Right renal pelvis (tissue), 4 donors: ENCODE results near the gene RNF44. TPM values are rescaled to one million over a fixed set of nuclear protein-coding genes. Genes with fewer than 3 reads are reported as not detected.

Experiments
- DNase-seq, 4 donors: peaks; one replicate each; pipeline ENCODE4 v3.0.0-alpha.2; 2013; ENCODE audit warnings: low read depth in 4 of 4, low spot score in 3 of 4, missing footprints in 1 of 4
- polyA plus RNA-seq, 4 donors: library from polyadenylated mRNA; unstranded; fragments of 120-200 nt; gene quantifications; one replicate each; pipeline ENCODE4 v1.2.1, GENCODE V29; 2013; ENCODE audit not compliant: insufficient read length in 4 of 4

The RNF44 gene
- polyA plus RNA-seq: 10 to 100 TPM; 45.5 to 63.2 (median 51.8) TPM

DNA sequence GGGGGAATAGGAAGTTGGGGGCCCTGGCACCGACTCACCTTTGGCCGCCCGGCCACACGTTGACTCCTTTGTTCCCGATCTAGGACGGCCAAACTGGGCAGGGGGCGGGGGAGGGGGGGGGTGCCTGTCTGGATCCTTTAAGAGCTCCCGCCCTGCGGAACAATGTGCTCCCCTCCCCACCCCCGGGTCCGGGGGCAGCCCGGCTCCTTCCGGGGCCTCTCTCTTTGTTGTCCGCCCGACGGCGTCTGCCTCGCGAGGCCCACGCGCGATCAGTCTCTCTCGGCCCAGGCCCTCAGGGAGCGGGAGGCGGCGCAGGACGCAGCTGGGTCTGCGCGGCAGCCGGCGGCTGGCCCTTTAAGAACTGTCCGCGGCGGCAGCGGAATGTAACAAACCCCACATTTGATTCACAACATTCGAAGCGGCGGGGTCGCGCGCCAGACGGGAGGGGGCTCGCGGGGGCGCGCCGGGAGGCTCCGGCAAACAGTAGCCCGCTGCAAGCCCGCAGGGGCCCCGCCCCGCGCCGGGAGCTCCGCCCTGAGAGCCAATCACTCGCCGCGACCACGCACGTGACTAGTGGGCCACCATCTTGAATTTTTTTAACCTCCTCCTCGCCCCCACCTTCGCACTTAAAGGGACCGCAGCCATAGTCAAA is at the start of gene RNF44:
TSS of gene RNF44 (minus strand) at position 501 of the 652 bp plus-strand sequence. CDS start 4,930 bp downstream, outside the sequence.
- peak; percentile 93 to 96 (median 94) for DNase-seq

DNA sequence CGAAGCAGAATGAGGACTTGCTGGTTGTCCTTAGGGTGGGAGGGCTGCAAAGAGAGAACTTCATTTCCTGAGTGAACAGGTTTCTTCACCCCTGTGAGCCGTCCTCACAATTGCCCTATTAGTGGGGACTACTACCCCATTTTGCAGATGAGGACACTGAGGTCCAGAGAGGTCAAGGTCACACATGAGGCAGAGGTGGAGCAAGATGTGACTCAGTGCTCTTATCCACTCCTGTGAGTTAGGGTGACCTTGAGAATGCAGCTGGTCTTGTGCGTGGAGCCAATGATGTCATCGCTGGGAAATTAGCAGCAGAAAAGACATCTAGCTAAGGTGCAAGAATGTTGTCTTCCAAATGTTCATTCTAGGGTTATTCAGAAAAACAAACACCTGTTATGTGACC is 45.9 kb upstream of the RNF44 start:
- DNase-seq: no peak

DNA sequence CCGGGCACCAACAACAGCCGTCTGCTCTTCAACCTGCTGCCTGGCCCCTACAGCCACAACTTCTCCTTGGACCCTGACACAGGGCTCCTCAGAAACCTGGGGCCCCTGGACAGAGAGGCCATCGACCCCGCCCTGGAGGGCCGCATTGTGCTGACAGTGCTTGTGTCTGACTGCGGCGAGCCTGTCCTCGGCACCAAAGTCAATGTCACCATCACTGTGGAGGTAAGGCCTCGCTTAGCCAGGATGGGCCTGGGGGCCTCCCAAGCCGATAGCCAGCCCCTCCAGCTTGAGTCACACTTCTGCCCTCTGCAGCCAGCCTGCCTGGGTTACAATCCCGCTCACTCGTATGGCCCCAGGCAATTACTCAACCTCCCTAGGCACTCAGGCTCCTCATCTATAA is 44.2 kb upstream of the RNF44 start:
- DNase-seq: no peak

DNA sequence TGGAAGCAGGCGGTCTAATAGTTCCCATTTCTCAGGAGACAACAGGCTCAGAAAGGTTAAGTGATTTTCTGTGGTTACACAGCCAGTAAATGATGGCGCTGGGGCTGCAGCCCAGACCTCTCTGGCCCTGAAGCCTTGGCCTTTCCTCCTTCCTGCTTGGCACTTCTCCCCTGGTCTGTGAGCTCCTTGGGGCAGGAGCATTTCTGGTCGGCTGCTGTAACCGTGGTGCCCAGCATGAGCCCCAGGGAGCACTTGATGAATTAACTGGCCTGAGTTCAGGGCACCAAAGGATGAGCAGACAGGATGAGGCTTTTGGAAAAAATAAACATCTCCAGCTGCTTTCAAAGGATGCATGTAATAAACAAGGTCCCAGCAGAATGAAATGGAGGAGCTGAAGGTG is 42.1 kb upstream of the RNF44 start:
- DNase-seq: no peak

DNA sequence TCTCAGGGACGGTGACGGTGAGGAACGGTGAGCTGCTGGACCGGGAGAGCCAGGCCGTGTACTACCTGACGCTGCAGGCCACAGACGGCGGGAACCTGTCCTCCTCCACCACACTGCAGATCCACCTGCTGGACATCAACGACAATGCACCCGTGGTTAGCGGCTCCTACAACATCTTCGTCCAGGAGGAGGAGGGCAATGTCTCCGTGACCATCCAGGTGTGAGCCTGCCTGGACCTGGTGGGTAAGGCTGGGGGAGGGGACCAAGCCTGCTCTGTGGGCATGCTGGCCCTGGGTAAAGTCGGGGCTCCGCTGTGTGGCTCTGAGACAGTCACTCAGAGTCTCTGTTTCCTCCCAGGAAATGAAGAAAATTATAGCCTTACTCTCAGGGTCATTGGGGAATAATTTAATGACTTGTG is 41.2 kb upstream of the RNF44 start:
- DNase-seq: peak in 2 of 4 donors; percentile 43 to 46

DNA sequence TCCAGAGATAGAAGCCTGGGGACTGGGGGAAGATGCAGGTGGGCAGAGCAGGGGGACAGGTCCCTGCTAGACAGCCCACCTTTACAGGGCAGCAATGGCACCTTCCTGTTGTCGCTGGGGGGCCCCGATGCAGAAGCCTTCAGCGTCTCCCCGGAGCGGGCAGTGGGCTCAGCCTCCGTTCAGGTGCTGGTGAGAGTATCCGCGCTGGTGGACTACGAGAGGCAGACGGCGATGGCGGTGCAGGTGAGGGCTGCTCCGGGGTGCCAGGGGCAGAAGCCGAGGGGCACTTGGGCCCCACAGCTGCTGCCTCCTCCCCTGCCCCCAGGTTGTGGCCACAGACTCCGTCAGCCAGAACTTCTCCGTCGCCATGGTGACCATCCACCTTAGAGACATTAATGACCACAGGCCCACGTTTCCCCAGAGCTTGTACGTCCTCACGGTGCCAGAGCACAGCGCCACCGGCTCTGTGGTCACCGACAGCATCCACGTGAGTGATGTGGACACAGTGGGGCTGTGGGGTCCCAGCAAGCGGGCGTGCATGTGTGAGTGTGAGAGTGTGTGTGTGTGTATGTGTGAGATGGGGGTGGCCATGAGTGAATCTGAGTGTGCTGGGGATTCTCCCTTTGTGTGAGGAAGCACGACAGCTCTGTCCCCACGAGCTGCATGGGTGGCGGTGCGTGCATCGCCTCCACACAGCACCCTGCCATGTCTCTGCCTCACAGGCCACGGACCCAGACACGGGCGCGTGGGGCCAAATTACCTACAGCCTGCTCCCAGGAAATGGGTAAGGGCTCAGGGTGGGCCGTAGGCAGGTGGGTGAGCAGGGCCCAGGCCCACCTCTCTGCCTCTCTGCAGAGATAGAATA is 40.3 kb upstream of the RNF44 start:
- peak in 2 of 4 donors; percentile 12 to 26 for DNase-seq

DNA sequence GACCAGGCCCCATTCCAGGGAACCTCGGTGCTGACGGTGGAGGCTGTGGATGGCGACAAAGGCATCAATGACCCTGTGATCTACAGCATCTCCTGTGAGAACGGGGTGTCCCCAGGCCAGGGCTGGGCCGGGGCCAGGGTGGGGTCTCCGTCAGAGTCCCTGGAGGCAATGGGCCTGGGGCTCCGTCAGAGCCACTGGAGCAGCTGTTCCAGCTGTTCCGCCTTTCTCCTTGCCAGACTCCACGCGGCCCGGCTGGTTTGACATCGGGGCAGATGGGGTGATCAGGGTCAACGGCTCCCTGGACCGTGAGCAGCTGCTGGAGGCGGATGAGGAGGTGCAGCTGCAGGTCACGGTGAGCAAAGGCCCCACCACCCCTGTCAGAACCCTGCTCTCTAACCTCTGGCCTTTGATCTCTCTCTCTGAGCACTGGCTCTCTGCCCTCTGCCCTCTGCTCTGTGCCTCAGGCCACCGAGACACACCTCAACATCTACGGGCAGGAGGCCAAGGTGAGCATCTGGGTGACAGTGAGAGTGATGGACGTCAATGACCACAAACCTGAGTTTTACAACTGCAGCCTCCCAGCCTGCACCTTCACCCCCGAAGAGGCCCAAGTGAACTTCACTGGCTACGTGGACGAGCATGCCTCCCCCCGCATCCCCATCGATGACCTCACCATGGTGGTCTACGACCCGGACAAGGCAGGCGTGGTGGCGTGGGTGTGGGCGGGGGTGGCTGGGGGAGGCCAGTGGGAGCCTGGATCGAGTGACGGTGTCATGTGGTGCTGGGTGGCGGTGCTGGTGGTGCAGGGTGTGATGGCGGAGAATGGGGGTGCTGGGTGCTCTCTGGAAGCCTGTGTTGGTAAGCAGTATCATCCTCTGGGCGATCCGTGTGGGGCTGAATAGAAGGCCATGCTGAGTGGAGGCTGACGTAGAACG is 38.6 kb upstream of the RNF44 start:
- DNase-seq: no peak

DNA sequence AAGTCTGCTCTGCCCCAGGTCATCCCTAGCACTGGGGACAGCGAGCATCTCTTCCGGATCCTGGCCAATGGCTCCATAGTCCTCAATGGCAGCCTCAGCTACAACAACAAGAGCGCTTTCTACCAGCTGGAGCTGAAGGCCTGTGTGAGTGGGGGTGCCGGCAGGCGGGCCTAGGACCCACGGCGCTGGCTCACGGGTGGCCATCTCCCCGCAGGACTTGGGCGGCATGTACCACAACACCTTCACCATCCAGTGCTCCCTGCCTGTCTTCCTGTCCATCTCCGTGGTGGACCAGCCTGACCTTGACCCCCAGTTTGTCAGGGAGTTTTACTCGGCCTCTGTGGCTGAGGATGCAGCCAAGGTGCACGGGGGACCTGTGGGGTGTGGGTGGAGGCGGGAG is 37.9 kb upstream of the RNF44 start:
- DNase-seq: no peak

DNA sequence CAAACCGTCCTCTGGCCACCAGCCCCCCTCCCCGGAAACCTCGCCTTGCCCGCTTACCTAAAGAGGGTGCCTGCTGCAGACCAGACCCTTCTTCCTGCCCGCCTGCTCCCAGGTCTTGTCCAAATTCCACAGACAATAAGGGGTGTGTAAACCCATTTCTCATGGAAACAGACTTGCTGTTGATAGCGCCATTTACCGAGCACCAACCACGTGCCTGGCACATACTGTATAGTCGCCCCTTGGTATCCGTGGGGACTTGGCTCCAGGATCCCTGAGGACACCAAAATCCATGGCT is 37.0 kb upstream of the RNF44 start:
- DNase-seq: no peak

DNA sequence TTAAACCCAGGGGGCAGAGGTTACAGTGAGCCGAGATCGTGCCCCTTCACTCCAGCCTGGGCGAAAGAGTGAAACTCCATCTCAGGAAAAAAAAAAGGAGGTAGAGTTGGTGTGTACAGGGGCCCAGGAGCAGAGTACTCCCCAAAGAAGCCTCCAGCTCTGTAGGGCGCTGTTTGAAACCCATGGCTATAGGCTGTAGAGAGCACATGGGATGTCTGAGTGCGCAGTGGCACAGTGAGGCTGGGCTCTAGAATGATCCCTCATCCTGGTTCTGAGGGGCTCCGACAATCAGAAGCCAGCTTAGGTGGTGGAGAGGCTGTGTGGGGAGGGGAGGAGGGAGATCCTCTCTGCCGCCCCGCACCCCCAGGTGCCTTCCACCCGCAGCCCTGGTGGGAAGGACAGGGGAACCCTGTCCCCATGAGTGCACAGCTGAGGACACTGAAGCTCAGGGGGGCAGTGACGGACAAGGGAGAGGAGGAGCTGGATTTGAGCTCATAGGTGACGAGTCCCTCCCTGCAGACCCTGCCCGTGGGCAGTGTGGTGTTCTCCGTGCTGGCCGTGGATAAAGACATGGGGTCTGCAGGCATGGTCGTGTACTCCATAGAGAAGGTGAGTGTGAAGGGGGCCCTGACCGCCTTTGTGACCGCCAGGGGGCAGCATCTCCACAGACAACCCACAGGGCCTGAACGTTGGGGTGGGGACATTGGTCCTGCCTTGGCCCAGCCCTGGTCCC is 36.5 kb upstream of the RNF44 start:
- DNase-seq: peak in 2 of 4 donors; percentile 20 to 22

DNA sequence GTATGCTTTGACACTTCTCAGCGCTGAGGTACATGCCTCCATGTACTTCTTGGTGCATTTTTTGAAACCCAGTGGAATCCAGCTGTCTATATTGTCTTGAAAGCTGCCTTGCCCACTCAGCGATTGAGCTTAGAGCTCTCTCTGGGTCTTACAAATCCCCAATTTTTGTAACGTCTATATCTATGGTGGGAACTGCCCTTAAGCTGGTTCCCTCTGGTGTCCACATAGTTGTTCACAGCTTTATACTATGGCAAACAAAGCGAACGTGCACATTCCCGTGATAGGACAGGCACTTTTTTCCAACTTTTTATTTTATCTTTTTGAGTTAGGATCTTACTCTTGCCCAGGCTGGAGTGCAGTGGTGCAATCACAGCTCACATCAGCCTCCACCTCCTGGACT is 32.8 kb upstream of the RNF44 start:
- DNase-seq: no peak

DNA sequence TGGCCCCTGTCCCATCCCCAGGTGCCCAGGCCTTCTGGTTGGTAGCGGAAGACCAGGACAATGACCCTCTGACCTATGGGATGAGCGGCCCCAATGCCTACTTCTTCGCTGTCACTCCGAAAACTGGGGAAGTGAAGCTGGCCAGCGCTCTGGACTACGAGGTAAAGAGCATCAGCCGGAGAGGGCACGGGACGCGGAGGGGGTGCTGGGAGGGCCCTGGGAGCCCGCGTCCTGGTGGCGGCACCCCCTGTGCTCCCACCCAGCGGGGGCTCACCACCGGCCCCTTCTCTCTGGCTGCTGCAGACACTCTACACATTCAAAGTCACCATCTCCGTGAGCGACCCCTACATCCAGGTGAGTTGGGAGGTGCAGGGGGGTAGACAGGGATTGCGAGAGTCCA is 31.5 kb upstream of the RNF44 start:
- DNase-seq: no peak

DNA sequence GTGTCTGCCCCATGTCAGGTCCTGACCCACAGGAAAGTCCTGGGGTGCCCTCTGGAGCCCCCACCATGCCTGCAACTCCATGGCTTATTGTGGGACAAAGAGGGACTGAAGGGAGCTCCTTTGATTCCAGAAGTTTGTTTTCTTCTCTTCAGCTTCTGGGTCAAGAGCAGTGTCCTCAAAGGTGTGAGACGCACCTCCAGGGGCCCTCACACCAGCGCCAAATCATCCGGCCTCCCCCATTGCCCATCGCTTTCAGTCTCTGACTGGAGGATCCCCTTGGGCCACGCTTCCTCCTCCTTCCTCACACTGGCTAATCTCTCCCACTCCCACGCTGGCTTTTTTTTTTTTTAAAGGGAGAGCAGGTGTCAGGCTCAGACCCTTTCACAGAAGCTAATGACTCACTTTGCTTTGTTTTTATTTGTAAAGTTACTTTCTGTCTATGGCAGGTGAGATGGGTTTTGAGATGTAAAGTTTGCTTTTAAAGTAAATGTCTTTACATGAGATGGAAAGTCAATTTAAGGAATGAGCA is 28.6 kb upstream of the RNF44 start:
- DNase-seq: no peak

DNA sequence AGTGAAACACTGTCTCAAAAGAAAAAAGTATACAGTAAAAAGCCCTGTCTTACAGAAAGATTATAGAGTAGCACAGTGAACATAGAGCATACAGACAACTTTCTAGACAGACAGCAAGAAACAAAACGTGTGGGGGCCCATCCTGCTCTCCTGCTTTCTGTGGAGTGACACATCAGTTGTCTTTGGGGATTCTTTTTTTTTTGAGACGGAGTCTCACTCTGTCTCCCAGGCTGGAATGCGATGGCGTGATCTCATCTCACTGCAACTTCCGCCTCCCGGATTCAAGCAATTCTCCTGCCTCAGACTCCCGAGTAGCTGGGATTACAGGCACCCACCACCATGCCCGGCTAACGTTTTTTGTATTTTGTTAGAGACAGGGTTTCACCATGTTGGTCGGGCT is 26.8 kb upstream of the RNF44 start:
- no peak for DNase-seq

DNA sequence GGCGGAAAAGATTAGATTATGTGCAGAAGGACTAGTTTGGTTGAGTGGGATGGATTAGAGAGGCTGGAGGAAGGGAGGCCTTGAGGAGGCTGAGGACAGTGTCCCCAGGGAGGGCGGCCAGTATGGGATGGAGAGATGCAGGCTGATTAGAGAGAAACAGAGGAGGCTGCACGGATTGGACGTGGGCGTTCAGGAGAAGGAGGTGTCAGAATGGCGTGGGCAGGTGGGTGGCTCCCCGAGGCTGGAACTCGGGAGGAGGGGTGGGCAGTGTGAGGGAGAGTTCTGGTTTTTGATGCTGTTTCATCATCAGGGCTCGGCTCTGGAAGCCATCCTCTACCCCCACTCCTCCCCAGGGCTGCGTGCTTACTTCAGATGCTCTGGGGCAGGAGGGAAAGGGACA is 25.0 kb upstream of the RNF44 start:
- DNase-seq: no peak

DNA sequence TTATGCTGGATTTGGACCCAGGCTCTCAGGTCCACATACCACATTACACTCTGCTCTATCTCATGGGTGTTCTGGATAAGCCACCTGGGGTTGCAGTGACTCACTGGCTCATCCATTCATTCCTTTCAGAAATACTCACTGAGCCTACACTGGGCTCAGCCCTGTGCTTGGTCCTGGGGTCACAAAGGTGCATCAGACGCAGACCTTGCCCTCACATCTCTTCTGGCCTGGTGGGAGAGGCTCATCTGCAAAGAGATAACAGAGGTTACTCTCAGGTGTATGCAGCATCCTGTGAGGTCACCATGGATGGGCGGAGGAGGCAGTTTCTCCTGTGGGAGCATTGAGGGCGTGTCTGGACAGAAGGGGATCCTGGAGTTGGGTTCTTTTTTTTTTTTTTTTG is 24.1 kb upstream of the RNF44 start:
- DNase-seq: no peak

DNA sequence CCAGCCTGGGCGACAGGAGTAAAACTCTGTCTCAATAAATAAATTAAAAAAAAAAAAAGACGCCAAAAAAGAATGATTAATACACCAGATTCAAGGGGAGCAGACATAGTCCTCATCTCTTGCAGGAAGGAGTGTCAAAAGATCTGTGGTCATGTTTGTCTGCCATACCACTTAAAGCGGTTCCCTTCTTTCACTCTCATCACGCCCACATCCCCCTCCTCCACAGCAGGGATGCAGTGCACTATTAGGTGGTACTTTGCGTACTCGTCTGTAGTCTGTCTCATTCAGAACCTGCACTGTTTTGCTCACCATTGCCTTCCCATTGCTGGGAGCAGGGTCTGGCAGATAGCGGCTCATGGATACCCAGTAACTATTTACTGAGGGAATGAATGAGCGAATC is 23.2 kb upstream of the RNF44 start:
- DNase-seq: no peak

DNA sequence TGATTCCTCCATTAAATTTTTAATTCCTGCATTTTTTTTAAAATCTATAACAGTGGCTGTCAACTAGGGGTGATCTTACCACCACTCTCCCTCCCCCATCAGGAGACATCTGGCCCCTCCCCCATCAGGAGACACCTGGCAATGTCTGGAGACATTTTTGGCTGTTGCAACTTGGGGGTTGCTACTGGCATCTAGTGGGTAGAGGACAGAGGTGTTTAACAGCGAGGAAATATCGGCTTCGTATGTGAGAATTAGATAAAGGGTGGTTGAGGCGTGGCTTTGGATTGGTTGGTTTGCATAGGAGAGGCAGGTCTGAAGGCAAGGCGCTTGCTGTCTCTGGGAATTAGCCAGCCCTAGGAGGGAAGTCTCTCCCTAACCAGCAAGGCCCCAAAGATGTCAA is 22.5 kb upstream of the RNF44 start:
- no peak for DNase-seq

DNA sequence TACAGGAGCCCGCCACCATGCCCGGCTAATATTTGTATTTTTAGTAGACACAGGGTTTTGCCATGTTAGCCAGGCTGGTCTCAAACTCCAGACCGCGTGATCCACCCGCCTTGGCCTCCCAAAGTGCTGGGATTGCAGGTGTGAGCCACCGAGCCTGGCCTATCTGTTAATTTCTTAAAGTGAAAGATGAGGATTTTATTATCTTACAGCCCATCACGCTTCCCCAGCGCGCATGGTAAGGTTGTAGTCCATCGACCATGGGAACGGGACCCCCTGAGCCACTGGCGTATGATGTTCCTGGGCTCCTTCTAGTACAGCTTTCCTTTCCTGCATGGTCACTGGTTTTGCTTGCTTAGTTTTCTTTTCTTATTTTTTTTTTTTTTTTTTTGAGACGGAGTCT is 20.6 kb upstream of the RNF44 start:
- DNase-seq: no peak
